Large intestine (tissue), 12 donors: Measurements from ENCODE around the gene BRMS1L. TPM values are rescaled to one million over a fixed set of nuclear protein-coding genes. Genes with fewer than 3 reads are reported as not detected.
A peak's percentile ranks its signal among the peaks of the same experiment; 100 is the strongest.
"Not testable (repeated sequence)": the region's sequence is repeated elsewhere in the genome, so short reads cannot be mapped to it uniquely, and the experiment has no call there.

Experiments used
- DNase-seq, 2 donors: peaks; one replicate each; pipeline versions ENCODE4 v3.0.0 to v3.0.0-alpha.2; 2013
- H3K27ac ChIP-seq: one replicate; pipeline ENCODE4 v1.5.1; 2013; ENCODE audit warnings: low read length
- H3K27me3 ChIP-seq: 2 replicates; pipeline ENCODE4 v1.6.1; 2013; ENCODE audit warnings: low read length; ENCODE audit not compliant: control insufficient read depth, insufficient read depth
- H3K36me3 ChIP-seq: 2 replicates; pipeline ENCODE4 v1.6.1; 2013; ENCODE audit warnings: low read length; ENCODE audit not compliant: control insufficient read depth, insufficient read depth
- H3K4me1 ChIP-seq: one replicate; pipeline ENCODE4 v1.6.1; 2013; ENCODE audit warnings: low read length; ENCODE audit not compliant: control insufficient read depth, insufficient read depth
- H3K4me3 ChIP-seq: one replicate; pipeline ENCODE4 v1.5.1; 2013; ENCODE audit warnings: low read length
- H3K9me3 ChIP-seq: one replicate; pipeline ENCODE4 v1.6.1; 2013; ENCODE audit warnings: mild to moderate bottlenecking, low read depth, low read length, moderate library complexity; ENCODE audit not compliant: control insufficient read depth
- WGBS: methylation state at CpG from one replicate; pipeline ENCODE4 v1.1.5; 2013; ENCODE audit warnings: low lambda C conversion rate; ENCODE audit not compliant: insufficient coverage; 5-methylcytosine and 5-hydroxymethylcytosine counted together
- long read RNA-seq, 11 donors: transcript quantifications; one replicate each; lab custom pipeline, GENCODE V29; 2026
- polyA plus RNA-seq: library from polyadenylated mRNA; unstranded; fragments of 120-200 nt; gene quantifications from one replicate; pipeline ENCODE4 v1.2.1, GENCODE V29; 2013

Gene BRMS1L
- polyA plus RNA-seq = 11.9 TPM
- long read RNA-seq, donor 1, partial matches to known transcripts = 0 of 1 reads
- long read RNA-seq, donor 1, other reads (novel, unspliced or antisense) = 0 of 1 reads
- long read RNA-seq, donor 2, partial matches to known transcripts = 0 of 2 reads
- long read RNA-seq, donor 2, other reads (novel, unspliced or antisense) = 0 of 2 reads
- long read RNA-seq, donor 3 = 0 reads
- long read RNA-seq, donor 4 = 0 reads
- long read RNA-seq, donor 5, partial matches to known transcripts = 0 of 1 reads
- long read RNA-seq, donor 5, other reads (novel, unspliced or antisense) = 0 of 1 reads
- long read RNA-seq, donor 6, partial matches to known transcripts = 0 of 4 reads
- long read RNA-seq, donor 6, other reads (novel, unspliced or antisense) = 0 of 4 reads
- long read RNA-seq, donor 7, partial matches to known transcripts = 0 of 1 reads
- long read RNA-seq, donor 7, other reads (novel, unspliced or antisense) = 0 of 1 reads
- long read RNA-seq, donor 8, partial matches to known transcripts = 0 of 3 reads
- long read RNA-seq, donor 8, other reads (novel, unspliced or antisense) = 0 of 3 reads
- long read RNA-seq, donor 9, partial matches to known transcripts = 0 of 2 reads
- long read RNA-seq, donor 9, other reads (novel, unspliced or antisense) = 0 of 2 reads
- long read RNA-seq, donor 10, partial matches to known transcripts = 0 of 4 reads
- long read RNA-seq, donor 10, other reads (novel, unspliced or antisense) = 0 of 4 reads
- long read RNA-seq, donor 11, partial matches to known transcripts = 0 of 3 reads
- long read RNA-seq, donor 11, other reads (novel, unspliced or antisense) = 0 of 3 reads

GRCh38 chr14:35826218-35826951 is at the start of gene BRMS1L:
BRMS1L (plus strand) TSS chr14:35826338; CDS start chr14:35826517, 179 bp downstream.
- peaks cover 6% of the 10 kb centered on the region for H3K9me3 ChIP-seq
- peak; percentile 99 for DNase-seq
- no peaks in the 10 kb centered on the region for H3K27me3 ChIP-seq
- H3K4me1 ChIP-seq = peaks cover 2% of the 10 kb centered on the region
- H3K27ac ChIP-seq = peak within 1 kb of the TSS; percentile 100
- peak within 1 kb of the TSS; percentile 100 for H3K4me3 ChIP-seq
- H3K36me3 ChIP-seq = peaks cover 3% of the 10 kb centered on the region
- WGBS = no CpG with 5 or more reads among the region's 70 CpGs

- WGBS = 98% methylated on average over 4 of the region's 4 CpGs
- Histone ChIP-seq H3K27me3 (no peaks in the 10 kb centered on the region), H3K9me3 (peaks cover 5% of the 10 kb centered on the region), H3K36me3 (peaks cover 3% of the 10 kb centered on the region), H3K4me3 (no peak overlapping the region), H3K27ac (no peak overlapping the region), H3K4me1 (no peaks in the 10 kb centered on the region)
- no peak for DNase-seq
These were observed 49.3 kb upstream of the BRMS1L start for GRCh38 chr14:35776823-35777222.

DNA sequence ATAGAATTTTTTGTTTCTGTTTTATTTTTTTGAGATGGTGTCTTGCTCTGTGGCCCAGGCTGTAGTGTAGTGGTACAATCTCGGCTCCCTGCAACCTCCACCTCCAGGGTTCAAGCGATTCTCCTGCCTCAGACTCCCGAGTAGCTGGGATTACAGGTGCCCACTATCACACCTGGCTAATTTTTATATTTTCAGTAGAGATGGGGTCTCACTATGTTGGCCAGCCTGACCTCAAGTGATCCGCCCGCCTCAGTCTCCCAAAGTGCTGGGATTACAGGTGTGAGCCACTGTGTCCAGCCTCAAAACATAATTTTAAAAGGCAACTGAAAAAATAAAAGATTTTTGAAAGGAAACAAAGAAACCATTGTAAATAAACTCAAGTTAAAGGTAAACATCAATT is 48.6 kb upstream of the BRMS1L start:
- WGBS = no CpG with 5 or more reads among the region's 5 CpGs
- not testable (repeated sequence) for H3K36me3 ChIP-seq

DNA sequence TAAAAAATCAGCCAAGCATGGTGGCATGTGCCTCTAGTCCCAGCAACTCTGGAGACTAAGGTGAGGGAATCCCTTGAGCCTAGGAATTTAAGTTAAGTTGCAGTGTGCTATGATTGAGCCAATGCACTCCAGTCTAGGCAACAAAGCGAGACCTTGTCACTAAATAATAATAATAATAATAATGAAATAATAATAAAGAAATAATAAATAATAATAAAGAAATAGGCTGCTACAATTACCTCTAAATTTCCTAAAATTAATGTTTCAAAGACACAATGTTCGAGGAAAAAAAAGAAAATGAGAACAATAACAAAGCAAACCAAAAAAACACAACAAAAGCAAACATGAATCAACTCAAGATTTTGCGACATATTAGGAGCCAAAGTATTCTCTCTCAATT is 46.8 kb upstream of the BRMS1L start:
- H3K4me3 ChIP-seq = no peak overlapping the region
- peaks cover 5% of the 10 kb centered on the region for H3K9me3 ChIP-seq
- no peak overlapping the region for H3K27ac ChIP-seq
- WGBS = 100% methylated on average over 2 of the region's 3 CpGs
- no peak for DNase-seq
- H3K4me1 ChIP-seq = no peaks in the 10 kb centered on the region
- no peaks in the 10 kb centered on the region for H3K36me3 ChIP-seq
- H3K27me3 ChIP-seq = no peaks in the 10 kb centered on the region

More for the DNA sequence above, 48.6 kb upstream of the BRMS1L start:
- H3K4me1 ChIP-seq, H3K27me3 ChIP-seq, DNase-seq, H3K27ac ChIP-seq, H3K4me3 ChIP-seq, H3K9me3 ChIP-seq: not testable (repeated sequence)

DNA sequence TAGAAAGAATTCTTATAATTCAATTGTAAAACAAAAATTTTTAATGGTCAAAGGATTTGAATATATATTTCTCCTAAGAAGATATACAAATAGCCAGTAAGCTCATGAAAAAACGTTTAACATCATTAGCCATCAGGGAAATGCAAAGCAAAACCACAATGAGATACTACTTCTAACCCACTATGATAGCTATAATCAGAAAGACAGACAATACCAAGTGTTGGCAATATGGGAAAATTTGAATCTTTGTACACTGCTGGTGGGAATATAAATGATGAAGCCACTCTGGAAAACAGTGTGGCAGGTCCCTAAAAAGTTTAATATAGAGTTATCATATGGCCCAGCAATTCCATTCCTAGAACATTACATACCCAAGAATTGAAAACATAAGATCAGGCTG is 42.4 kb upstream of the BRMS1L start:
- Histone ChIP-seq H3K4me3 (no peak overlapping the region), H3K27ac (no peak overlapping the region), H3K36me3 (no peaks in the 10 kb centered on the region), H3K9me3 (peaks cover 5% of the 10 kb centered on the region), H3K4me1 (no peaks in the 10 kb centered on the region), H3K27me3 (no peaks in the 10 kb centered on the region)
- no CpG with 5 or more reads among the region's 1 CpG for WGBS
- DNase-seq = no peak

DNA sequence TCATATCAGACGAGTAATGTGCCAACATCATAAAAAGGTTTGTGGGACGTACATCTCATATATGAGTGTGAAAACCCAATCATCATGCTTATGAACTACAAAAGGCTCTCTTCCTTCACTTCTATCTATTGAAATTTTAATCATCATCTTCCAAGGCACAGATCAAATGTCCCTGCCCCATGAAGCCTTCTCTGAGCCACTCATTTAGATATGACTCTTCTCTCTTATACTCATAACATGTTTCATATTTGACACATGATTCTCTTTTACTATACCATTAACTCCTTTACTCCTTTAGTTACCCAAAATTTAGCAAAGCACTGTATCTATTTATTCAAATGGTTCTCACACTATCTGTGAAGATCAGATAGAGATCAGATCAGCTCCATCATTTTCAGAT is 39.3 kb upstream of the BRMS1L start:
- Histone ChIP-seq H3K27ac (no peak overlapping the region), H3K27me3 (no peaks in the 10 kb centered on the region), H3K4me1 (no peaks in the 10 kb centered on the region), H3K9me3 (no peaks in the 10 kb centered on the region), H3K4me3 (no peak overlapping the region), H3K36me3 (no peaks in the 10 kb centered on the region)
- WGBS = no CpG with 5 or more reads among the region's 2 CpGs
- DNase-seq = no peak

- H3K4me1 ChIP-seq = no peaks in the 10 kb centered on the region
- WGBS = 100% methylated on average over 1 of the region's 4 CpGs
These were observed 36.5 kb upstream of the BRMS1L start for GRCh38 chr14:35789651-35790050.

GRCh38 chr14:35797796-35798195 is 28.3 kb upstream of the BRMS1L start:
- Histone ChIP-seq H3K27ac (no peak overlapping the region), H3K4me3 (no peak overlapping the region), H3K27me3 (no peaks in the 10 kb centered on the region), H3K36me3 (no peaks in the 10 kb centered on the region), H3K4me1 (no peaks in the 10 kb centered on the region), H3K9me3 (no peaks in the 10 kb centered on the region)
- no peak for DNase-seq
- WGBS = no CpG with 5 or more reads among the region's 6 CpGs

More at GRCh38 chr14:35789651-35790050, 36.5 kb upstream of the BRMS1L start:
- no peaks in the 10 kb centered on the region for H3K9me3 ChIP-seq
- H3K36me3 ChIP-seq = no peaks in the 10 kb centered on the region
- H3K27me3 ChIP-seq = no peaks in the 10 kb centered on the region
- no peak for DNase-seq
- no peak overlapping the region for H3K27ac ChIP-seq
- H3K4me3 ChIP-seq = no peak overlapping the region

DNA sequence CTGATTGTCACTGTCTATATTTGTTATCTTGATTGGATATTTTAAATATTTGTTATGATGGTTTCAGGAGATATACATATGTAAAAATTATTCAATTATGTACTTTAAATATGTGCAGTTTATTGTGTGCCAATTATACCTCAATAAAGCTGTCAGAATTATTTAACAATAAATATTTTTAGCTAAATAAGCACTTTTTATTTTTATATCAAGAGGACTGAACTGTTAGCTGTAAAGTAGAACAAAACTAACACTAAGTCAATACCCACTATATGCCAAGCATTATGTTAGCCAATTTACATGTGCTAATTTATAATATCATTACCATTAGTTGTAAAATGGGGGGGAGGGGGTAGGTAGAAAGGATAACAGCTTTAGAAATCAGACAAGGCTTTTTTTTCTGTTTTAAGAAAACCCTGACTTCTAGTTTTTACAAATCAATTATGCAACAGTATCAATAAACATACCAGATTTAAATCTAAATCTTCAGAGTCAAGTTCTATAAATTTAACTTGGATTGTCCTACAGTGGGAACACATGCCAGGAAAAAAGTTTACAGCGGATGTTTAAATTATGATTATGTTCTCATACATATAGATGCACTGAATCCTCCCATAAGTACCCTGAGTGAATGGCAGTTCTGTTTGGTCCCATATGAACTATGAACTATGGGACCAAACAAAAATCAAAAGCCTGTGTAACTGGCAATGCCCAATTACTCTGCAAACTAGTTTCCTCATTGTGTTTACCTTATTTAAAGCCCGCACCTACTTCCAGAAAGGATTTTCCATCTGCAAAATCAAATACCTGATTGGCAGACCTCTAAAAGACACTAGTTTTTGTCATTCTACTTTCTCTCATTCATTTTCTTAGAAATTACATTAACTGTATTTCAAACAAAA is 19.9 kb upstream of the BRMS1L start:
- no peak for DNase-seq
- no CpG with 5 or more reads among the region's 2 CpGs for whole genome bisulfite sequencing
- Histone ChIP-seq H3K9me3 (no peaks in the 10 kb centered on the region), H3K4me3 (no peak overlapping the region), H3K27ac (no peak overlapping the region), H3K27me3 (no peaks in the 10 kb centered on the region), H3K4me1 (no peaks in the 10 kb centered on the region), H3K36me3 (no peaks in the 10 kb centered on the region)
